GM12878 (cell line): ENCODE measurements around the gene ARHGAP36.

ENCODE experiments used
- CEBPB ChIP-seq, 2 experiments: fragments of 150-350 bp in 1 of 2; IDR thresholded peaks; 2 replicates each; pipeline ENCODE4 v1.6.1; 2012 to 2014; ENCODE audit warnings: low read depth in 2 of 2, low read length in 2 of 2, borderline replicate concordance in 1 of 2, inconsistent platforms in 1 of 2
- CTCF ChIP-seq, 3 experiments: IDR thresholded peaks in 2 of 3; conservative IDR thresholded peaks in 1 of 3; 2 replicates each; pipeline ENCODE4 v1.5.1; 2011; ENCODE audit warnings: low read depth in 3 of 3, low read length in 3 of 3, mild to moderate bottlenecking in 3 of 3, control low read depth in 2 of 3, moderate library complexity in 2 of 3, inconsistent platforms in 1 of 3, mixed read lengths in 1 of 3; ENCODE audit not compliant: control insufficient read depth in 2 of 3, insufficient read depth in 1 of 3; ENCODE audit errors: extremely low read depth in 1 of 3
- EP300 ChIP-seq, 2 experiments: fragments of 150-350 bp in 1 of 2; IDR thresholded peaks; 2 replicates each; pipeline ENCODE4 v1.6.1; 2011 to 2012; ENCODE audit warnings: low read depth in 2 of 2, low read length in 2 of 2, borderline replicate concordance in 1 of 2, improper control_type of control experiment in 1 of 2, inconsistent platforms in 1 of 2; ENCODE audit not compliant: control insufficient read depth in 1 of 2
- EZH2 ChIP-seq: IDR thresholded peaks from 2 replicates; pipeline ENCODE4 v1.6.1; 2012; ENCODE audit warnings: low read depth, mild to moderate bottlenecking, control low read depth, inconsistent platforms, low read length, borderline replicate concordance; ENCODE audit not compliant: control insufficient read depth
- HDAC6 ChIP-seq: fragments of 200-600 bp; sonication (generic); IDR thresholded peaks from one replicate; pipeline ENCODE4 v1.8.0; 2017; ENCODE audit warnings: antibody characterized with exemption; ENCODE audit not compliant: unreplicated experiment
- JUND ChIP-seq: IDR thresholded peaks from 2 replicates; pipeline ENCODE4 v1.6.1; 2012; ENCODE audit warnings: low read depth, mild to moderate bottlenecking, low read length, improper control_type of control experiment, moderate library complexity
- MTA3 ChIP-seq: IDR thresholded peaks from 2 replicates; pipeline ENCODE4 v1.6.1; 2012; ENCODE audit warnings: low read length, inconsistent platforms, borderline replicate concordance
- NR2C1 ChIP-seq: fragments of 450-650 bp; IDR thresholded peaks from 2 replicates; pipeline ENCODE4 v1.6.1; 2017; ENCODE audit warnings: antibody characterized with exemption, mild to moderate bottlenecking, moderate library complexity
- POLR2AphosphoS5 ChIP-seq: IDR thresholded peaks from 2 replicates; pipeline ENCODE4 v1.6.1; 2011; ENCODE audit warnings: mild to moderate bottlenecking, low read length, inconsistent platforms
- SRF ChIP-seq, 2 experiments: IDR thresholded peaks; 2 replicates each; pipeline ENCODE4 v1.6.1; 2011; ENCODE audit warnings: low read depth in 2 of 2, low read length in 2 of 2, mild to moderate bottlenecking in 1 of 2, moderate library complexity in 1 of 2
- TF ChIP-seq, protein P1 (sequence below): IDR thresholded peaks from 2 replicates; pipeline ENCODE4 v1.6.1; 2011; ENCODE audit warnings: low read depth, mild to moderate bottlenecking, low read length, moderate library complexity, borderline replicate concordance; ENCODE audit errors: extremely low read depth
- TF ChIP-seq, protein P2 (sequence below): fragments of 450-650 bp; IDR thresholded peaks from 2 replicates; pipeline ENCODE4 v1.6.1; 2017; ENCODE audit warnings: mild to moderate bottlenecking

GRCh38 chrX:131046596-131046995 is 11.6 kb upstream of the ARHGAP36 start:
- TF ChIP-seq JUND (no peak), MTA3 (no peak), CTCF (IDR thresholded peaks at IDR 0.05 in 2 of 3, conservative IDR thresholded peaks at IDR 0.05 in 1 of 3; ENCODE audit: control insufficient read depth in 2 of 3, extremely low read depth in 1 of 3, insufficient read depth in 1 of 3, low read depth in 3 of 3, low read length in 3 of 3) (no peak), CEBPB (IDR thresholded peaks at IDR 0.05; ENCODE audit: borderline replicate concordance in 1 of 2, low read depth in 2 of 2, low read length in 2 of 2) (no peak), NR2C1 (no peak), EP300 (IDR thresholded peaks at IDR 0.05; ENCODE audit: borderline replicate concordance in 1 of 2, control insufficient read depth in 1 of 2, low read depth in 2 of 2, low read length in 2 of 2) (no peak), EZH2 (no peak), SRF (IDR thresholded peaks at IDR 0.05; ENCODE audit: low read depth in 2 of 2, low read length in 2 of 2) (no peak), HDAC6 (no peak), POLR2AphosphoS5 (no peak)
- TF ChIP-seq, protein P1, sequence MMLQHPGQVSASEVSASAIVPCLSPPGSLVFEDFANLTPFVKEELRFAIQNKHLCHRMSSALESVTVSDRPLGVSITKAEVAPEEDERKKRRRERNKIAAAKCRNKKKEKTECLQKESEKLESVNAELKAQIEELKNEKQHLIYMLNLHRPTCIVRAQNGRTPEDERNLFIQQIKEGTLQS = no peak
- TF ChIP-seq, protein P2, sequence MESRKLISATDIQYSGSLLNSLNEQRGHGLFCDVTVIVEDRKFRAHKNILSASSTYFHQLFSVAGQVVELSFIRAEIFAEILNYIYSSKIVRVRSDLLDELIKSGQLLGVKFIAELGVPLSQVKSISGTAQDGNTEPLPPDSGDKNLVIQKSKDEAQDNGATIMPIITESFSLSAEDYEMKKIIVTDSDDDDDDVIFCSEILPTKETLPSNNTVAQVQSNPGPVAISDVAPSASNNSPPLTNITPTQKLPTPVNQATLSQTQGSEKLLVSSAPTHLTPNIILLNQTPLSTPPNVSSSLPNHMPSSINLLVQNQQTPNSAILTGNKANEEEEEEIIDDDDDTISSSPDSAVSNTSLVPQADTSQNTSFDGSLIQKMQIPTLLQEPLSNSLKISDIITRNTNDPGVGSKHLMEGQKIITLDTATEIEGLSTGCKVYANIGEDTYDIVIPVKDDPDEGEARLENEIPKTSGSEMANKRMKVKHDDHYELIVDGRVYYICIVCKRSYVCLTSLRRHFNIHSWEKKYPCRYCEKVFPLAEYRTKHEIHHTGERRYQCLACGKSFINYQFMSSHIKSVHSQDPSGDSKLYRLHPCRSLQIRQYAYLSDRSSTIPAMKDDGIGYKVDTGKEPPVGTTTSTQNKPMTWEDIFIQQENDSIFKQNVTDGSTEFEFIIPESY = no peak
